ENCODE results near the gene ALPK3.

ALPK3 gene

GRCh38 chr15:84890670-84891162, 73.6 kb downstream of the ALPK3 start:
- DNase-seq (ENCODE audit: low read depth, low spot score) = no peak

- no peak for DNase-seq (ENCODE audit: low read depth, low spot score)
Measured at GRCh38 chr15:84891339-84891738, 74.2 kb downstream of the ALPK3 start.

- no peak for DNase-seq (ENCODE audit: low read depth, low spot score)
Measured at GRCh38 chr15:84892786-84893307, 75.7 kb downstream of the ALPK3 start.

GRCh38 chr15:84893607-84894006, 76.5 kb downstream of the ALPK3 start:
- no peak for DNase-seq (ENCODE audit: low read depth, low spot score)

- DNase-seq (ENCODE audit: low read depth, low spot score) = no peak
Measured at GRCh38 chr15:84894736-84895425, 77.7 kb downstream of the ALPK3 start.

- DNase-seq (ENCODE audit: low read depth, low spot score) = no peak
Measured at GRCh38 chr15:84898761-84899160, 81.6 kb downstream of the ALPK3 start.

GRCh38 chr15:84899750-84900149, 82.6 kb downstream of the ALPK3 start:
- DNase-seq (ENCODE audit: low read depth, low spot score) = no peak

GRCh38 chr15:84901540-84901939, 84.4 kb downstream of the ALPK3 start:
- no peak for DNase-seq (ENCODE audit: low read depth, low spot score)

GRCh38 chr15:84903751-84904150, 86.6 kb downstream of the ALPK3 start:
- DNase-seq (ENCODE audit: low read depth, low spot score) = no peak

GRCh38 chr15:84904419-84904818, 87.3 kb downstream of the ALPK3 start:
- DNase-seq (ENCODE audit: low read depth, low spot score) = no peak

GRCh38 chr15:84905016-84905916, 88.1 kb downstream of the ALPK3 start:
- DNase-seq (ENCODE audit: low read depth, low spot score) = no peak

- no peak for DNase-seq (ENCODE audit: low read depth, low spot score)
Measured at GRCh38 chr15:84907731-84908130, 90.6 kb downstream of the ALPK3 start.

GRCh38 chr15:84908564-84908963, 91.4 kb downstream of the ALPK3 start:
- DNase-seq (ENCODE audit: low read depth, low spot score) = no peak

GRCh38 chr15:84909029-84909428, 91.9 kb downstream of the ALPK3 start:
- no peak for DNase-seq (ENCODE audit: low read depth, low spot score)

GRCh38 chr15:84909782-84910181, 92.6 kb downstream of the ALPK3 start:
- no peak for DNase-seq (ENCODE audit: low read depth, low spot score)

- no peak for DNase-seq (ENCODE audit: low read depth, low spot score)
Measured at GRCh38 chr15:84910928-84911623, 93.9 kb downstream of the ALPK3 start.

- no peak for DNase-seq (ENCODE audit: low read depth, low spot score)
Measured at GRCh38 chr15:84911879-84912660, 94.9 kb downstream of the ALPK3 start.

GRCh38 chr15:84913360-84913723, 96.2 kb downstream of the ALPK3 start:
- DNase-seq (ENCODE audit: low read depth, low spot score) = no peak

- DNase-seq (ENCODE audit: low read depth, low spot score) = no peak
Measured at GRCh38 chr15:84914351-84914750, 97.2 kb downstream of the ALPK3 start.

- no peak for DNase-seq (ENCODE audit: low read depth, low spot score)
Measured at GRCh38 chr15:84914909-84915605, 97.9 kb downstream of the ALPK3 start.

- DNase-seq (ENCODE audit: low read depth, low spot score) = no peak
Measured at GRCh38 chr15:84915606-84915958, 98.4 kb downstream of the ALPK3 start.

Measured in iPS DF 19.7 (cell line).